Spinal cord (tissue), 10 donors: ENCODE results near the gene GABBR1. TPM values are rescaled to one million over a fixed set of nuclear protein-coding genes. Genes with fewer than 3 reads are reported as not detected.
A peak's percentile ranks its signal among the peaks of the same experiment; 100 is the strongest.

ENCODE experiments used
- DNase-seq, 6 donors: peaks; one replicate each; pipeline versions ENCODE4 v3.0.0 to v3.0.0-alpha.2; 2013 to 2015; ENCODE audit warnings: low spot score in 6 of 6, low read depth in 4 of 6
- H3K27ac ChIP-seq: one replicate; pipeline ENCODE4 v1.5.1; 2013; ENCODE audit warnings: low read depth, low read length, control low read depth
- H3K27me3 ChIP-seq: one replicate; pipeline ENCODE4 v1.6.1; 2013; ENCODE audit warnings: low read length; ENCODE audit not compliant: control insufficient read depth, insufficient read depth
- H3K36me3 ChIP-seq: one replicate; pipeline ENCODE4 v1.6.1; 2013; ENCODE audit warnings: low read length; ENCODE audit not compliant: control insufficient read depth, insufficient read depth
- H3K4me1 ChIP-seq: one replicate; pipeline ENCODE4 v1.6.1; 2013; ENCODE audit warnings: low read length; ENCODE audit not compliant: control insufficient read depth, insufficient read depth
- H3K4me3 ChIP-seq: one replicate; pipeline ENCODE4 v1.5.1; 2013; ENCODE audit warnings: low read depth, low read length, control low read depth
- H3K9me3 ChIP-seq: one replicate; pipeline ENCODE4 v1.6.1; 2013; ENCODE audit warnings: low read length; ENCODE audit not compliant: control insufficient read depth, insufficient read depth
- WGBS: methylation state at CpG from one replicate; pipeline ENCODE4 v1.1.5; 2013; ENCODE audit warnings: missing lambda C conversion rate; ENCODE audit not compliant: insufficient coverage; 5-methylcytosine and 5-hydroxymethylcytosine counted together
- polyA plus RNA-seq, 2 donors: library from polyadenylated mRNA; unstranded; fragments of 120-200 nt; gene quantifications; one replicate each; pipeline ENCODE4 v1.2.1, GENCODE V29; 2013; ENCODE audit not compliant: insufficient read length in 2 of 2
- total RNA-seq, 2 donors: library from RNA; depleted of rRNA in 1 of 2; stranded (reverse); fragments of 120-200 nt in 1 of 2; fragments of >200 nt in 1 of 2; gene quantifications; one replicate each; pipeline versions ENCODE4 v1.2.3 to v1.2.4, GENCODE V29; 2013 to 2014
- donor health status: healthy.

The GABBR1 gene
- total and polyA plus RNA-seq, 4 donors = 97.9 to 438 (median 270) TPM

GRCh38 chr6:29641430-29642148, 8.6 kb upstream of the GABBR1 start:
- Histone ChIP-seq H3K4me1 (no peaks in the 10 kb centered on the region), H3K27ac (no peak overlapping the region), H3K9me3 (no peaks in the 10 kb centered on the region), H3K4me3 (no peak overlapping the region), H3K27me3 (no peaks in the 10 kb centered on the region), H3K36me3 (no peaks in the 10 kb centered on the region)
- no peak for DNase-seq
- 49% methylated on average over 2 of the region's 3 CpGs for WGBS

GRCh38 chr6:29637247-29637646, 4.3 kb upstream of the GABBR1 start:
- no peak overlapping the region for H3K4me3 ChIP-seq
- no peak overlapping the region for H3K27ac ChIP-seq
- H3K36me3 ChIP-seq = no peaks in the 10 kb centered on the region
- no peaks in the 10 kb centered on the region for H3K27me3 ChIP-seq
- no peaks in the 10 kb centered on the region for H3K9me3 ChIP-seq
- no peak for DNase-seq
- H3K4me1 ChIP-seq = peaks cover 8% of the 10 kb centered on the region
- no CpG with 5 or more reads among the region's 9 CpGs for whole genome bisulfite sequencing

- Histone ChIP-seq H3K4me1 (peaks cover 31% of the 10 kb centered on the region), H3K27ac (peak overlapping the region; percentile 79), H3K9me3 (no peaks in the 10 kb centered on the region), H3K27me3 (peaks cover 2% of the 10 kb centered on the region), H3K36me3 (peaks cover 8% of the 10 kb centered on the region), H3K4me3 (peak overlapping the region; percentile 69)
- DNase-seq = peak in 1 of 6 donors; percentile 92
- under 1% methylated on average over 9 of the region's 9 CpGs for whole genome bisulfite sequencing
Measured at GRCh38 chr6:29633534-29633905, 537 bp upstream of the GABBR1 start.

- Histone ChIP-seq H3K27me3 (peaks cover 2% of the 10 kb centered on the region), H3K36me3 (peaks cover 8% of the 10 kb centered on the region), H3K4me1 (peaks cover 40% of the 10 kb centered on the region), H3K27ac (no peak overlapping the region), H3K9me3 (no peaks in the 10 kb centered on the region), H3K4me3 (peak overlapping the region; percentile 69)
- WGBS = 1% methylated on average over 38 of the region's 53 CpGs
- peak in 2 of 6 donors; percentile 89 to 91 for DNase-seq
Measured at GRCh38 chr6:29631860-29632731, 887 bp downstream of the GABBR1 start.

GRCh38 chr6:29631209-29631810, 1.7 kb downstream of the GABBR1 start:
- peaks cover 2% of the 10 kb centered on the region for H3K27me3 ChIP-seq
- H3K27ac ChIP-seq = no peak overlapping the region
- peaks cover 8% of the 10 kb centered on the region for H3K36me3 ChIP-seq
- 27% methylated on average over 13 of the region's 14 CpGs for WGBS
- H3K4me1 ChIP-seq = peaks cover 40% of the 10 kb centered on the region
- DNase-seq = no peak
- no peaks in the 10 kb centered on the region for H3K9me3 ChIP-seq
- H3K4me3 ChIP-seq = peak overlapping the region; percentile 69

- Histone ChIP-seq H3K36me3 (peaks cover 8% of the 10 kb centered on the region), H3K4me3 (no peak overlapping the region), H3K27ac (no peak overlapping the region), H3K4me1 (peaks cover 43% of the 10 kb centered on the region), H3K27me3 (peaks cover 2% of the 10 kb centered on the region), H3K9me3 (no peaks in the 10 kb centered on the region)
- no peak for DNase-seq
- WGBS = 48% methylated on average over 5 of the region's 9 CpGs
Measured at GRCh38 chr6:29630315-29630714, 2.7 kb downstream of the GABBR1 start.

- H3K9me3 ChIP-seq = no peaks in the 10 kb centered on the region
- peaks cover 50% of the 10 kb centered on the region for H3K4me1 ChIP-seq
- H3K27ac ChIP-seq = no peak overlapping the region
- peaks cover 8% of the 10 kb centered on the region for H3K36me3 ChIP-seq
- H3K4me3 ChIP-seq = no peak overlapping the region
- DNase-seq = no peak
- peaks cover 2% of the 10 kb centered on the region for H3K27me3 ChIP-seq
- WGBS = no CpG with 5 or more reads among the region's 2 CpGs
Measured at GRCh38 chr6:29629571-29629970, 3.4 kb downstream of the GABBR1 start.

DNA sequence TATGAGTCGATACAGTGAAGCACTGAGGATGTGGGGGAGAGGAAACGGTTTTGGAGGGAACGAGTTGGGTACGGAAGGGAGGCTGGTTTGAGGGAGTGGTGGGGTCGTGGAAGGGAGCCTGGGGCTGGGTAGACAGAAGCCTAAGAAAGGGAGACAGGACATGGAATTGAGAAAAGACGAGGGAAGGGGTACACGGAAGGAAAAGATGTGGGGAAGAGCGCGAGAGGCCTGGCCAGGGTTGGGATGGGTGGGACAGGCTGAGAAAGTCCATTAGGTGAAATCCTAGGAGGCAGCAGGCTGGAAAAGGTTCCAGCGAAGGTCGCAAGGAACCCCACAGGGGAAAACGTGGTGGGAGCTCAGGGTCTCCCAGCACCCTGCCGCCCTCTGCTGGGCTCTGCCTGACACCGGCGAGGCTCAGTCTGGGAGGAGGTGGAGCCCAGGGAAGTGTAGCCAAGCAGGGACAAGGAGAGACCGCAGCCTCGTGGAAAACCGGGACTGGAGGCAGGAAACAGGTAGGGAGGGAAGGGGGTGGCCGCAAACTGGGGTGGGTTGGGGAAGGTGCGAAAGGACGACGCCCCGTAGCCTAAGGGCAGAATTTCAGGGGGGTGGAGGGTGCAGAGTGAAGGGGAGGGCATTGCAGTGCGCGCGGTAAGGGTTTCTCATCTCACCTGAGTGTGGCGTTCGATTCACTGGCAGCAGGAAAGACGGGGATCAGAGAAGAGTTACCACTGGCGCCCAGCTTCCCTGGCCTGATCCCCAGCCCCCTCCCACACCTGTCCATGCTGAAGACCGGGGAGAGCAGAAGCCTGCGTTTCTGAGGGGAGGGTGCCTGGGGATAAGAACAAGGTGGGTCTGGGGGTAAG, 4.3 kb downstream of the GABBR1 start:
- H3K27me3 ChIP-seq = peaks cover 2% of the 10 kb centered on the region
- H3K4me3 ChIP-seq = peak overlapping the region; percentile 79
- WGBS = 1% methylated on average over 24 of the region's 32 CpGs
- H3K36me3 ChIP-seq = peaks cover 10% of the 10 kb centered on the region
- H3K9me3 ChIP-seq = no peaks in the 10 kb centered on the region
- H3K4me1 ChIP-seq = peaks cover 51% of the 10 kb centered on the region
- peak in 4 of 6 donors; percentile 69 to 94 (median 82) for DNase-seq
- H3K27ac ChIP-seq = peak overlapping the region; percentile 84
